Umbilical cord (tissue), 2 donors: Measurements from ENCODE around the gene HSPB6. TPM values are rescaled to one million over a fixed set of nuclear protein-coding genes. Genes with fewer than 3 reads are reported as not detected.
A peak's percentile ranks its signal among the peaks of the same experiment; 100 is the strongest.

Experiments
- DNase-seq: peaks from one replicate; pipeline ENCODE4 v3.0.0-alpha.2; 2015; ENCODE audit warnings: low spot score
- total RNA-seq: library from RNA; depleted of rRNA; stranded (reverse); fragments of >200 nt; gene quantifications from one replicate; pipeline ENCODE4 v1.2.3, GENCODE V29; 2014; ENCODE audit warnings: low replicate concordance; ENCODE audit not compliant: insufficient read depth

HSPB6 gene
- total RNA-seq, 1 donor from 2014 or later: 67.4 TPM

- DNase-seq: no peak
These were observed 10.3 kb downstream of the HSPB6 start for GRCh38 chr19:35746531-35746930.

GRCh38 chr19:35746087-35746462 is 10.8 kb downstream of the HSPB6 start:
- DNase-seq: no peak

- peak; percentile 100 for DNase-seq
These were observed 11.3 kb downstream of the HSPB6 start, which contains the start of the genes PSENEN and U2AF1L4 for GRCh38 chr19:35745328-35746086. PSENEN (plus strand) TSS chr19:35745651; CDS start chr19:35745931, 280 bp downstream. U2AF1L4 (minus strand) TSS chr19:35745418; CDS start chr19:35745391, 27 bp downstream.

GRCh38 chr19:35744430-35745327 is 12.2 kb downstream of the HSPB6 start:
- DNase-seq: peak; percentile 98

- DNase-seq: no peak
These were observed 13.0 kb downstream of the HSPB6 start for GRCh38 chr19:35743640-35744429.

GRCh38 chr19:35742121-35742724 is 14.6 kb downstream of the HSPB6 start, which contains the start of gene IGFLR1:
IGFLR1 (minus strand) TSS chr19:35742452; CDS start chr19:35741180, 1,272 bp downstream.
- DNase-seq: peak; percentile 32

- no peak for DNase-seq
These were observed 15.7 kb downstream of the HSPB6 start for GRCh38 chr19:35741203-35741515.

GRCh38 chr19:35740423-35741202 is 16.2 kb downstream of the HSPB6 start:
- DNase-seq: peak; percentile 99

- DNase-seq: no peak
These were observed 16.8 kb downstream of the HSPB6 start for GRCh38 chr19:35740108-35740422.

GRCh38 chr19:35739275-35740107 is 17.3 kb downstream of the HSPB6 start:
- no peak for DNase-seq

- no peak for DNase-seq
These were observed 18.0 kb downstream of the HSPB6 start for GRCh38 chr19:35738887-35739229.

GRCh38 chr19:35738021-35738886 is 18.6 kb downstream of the HSPB6 start:
- DNase-seq: no peak

- no peak for DNase-seq
These were observed 19.6 kb downstream of the HSPB6 start for GRCh38 chr19:35736913-35737886.

- DNase-seq: no peak
These were observed 21.9 kb downstream of the HSPB6 start for GRCh38 chr19:35734889-35735288.

- no peak for DNase-seq
These were observed 22.6 kb downstream of the HSPB6 start for GRCh38 chr19:35734273-35734672.

GRCh38 chr19:35733180-35734125 is 23.4 kb downstream of the HSPB6 start:
- DNase-seq: no peak
